Stimulated activated CD4-positive, alpha-beta T cell treated with anti-CD3 and anti-CD28 coated beads, Interleukin-15, amount 100 ng/mL, for 1 hour (primary cell): Measurements from ENCODE around the gene OR5B21.

Experiments
- DNase-seq, 2 donors: peaks; one replicate each; pipeline ENCODE4 v3.0.0-alpha.2; 2020; ENCODE audit warnings: low read depth in 1 of 2, low spot score in 1 of 2

The OR5B21 gene

DNA sequence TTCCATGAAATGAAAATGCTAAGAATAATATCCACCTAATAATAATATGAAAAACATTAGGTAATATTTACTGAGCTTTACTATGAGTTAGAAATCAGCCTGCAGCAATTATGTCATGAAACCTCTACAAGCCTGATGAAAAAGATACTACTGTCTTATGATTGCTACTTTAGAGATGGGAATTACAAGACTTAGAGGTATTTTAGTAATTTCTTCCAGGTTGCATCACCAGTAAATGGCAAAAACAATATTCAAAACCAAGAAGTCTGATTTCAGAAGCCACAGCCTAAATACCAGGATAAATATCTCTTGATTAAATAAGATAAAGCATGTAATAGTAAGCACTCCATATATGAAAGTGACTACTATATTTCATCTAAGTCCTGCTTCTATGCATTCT lies 13.8 kb downstream of the OR5B21 start:
- DNase-seq = no peak

DNA sequence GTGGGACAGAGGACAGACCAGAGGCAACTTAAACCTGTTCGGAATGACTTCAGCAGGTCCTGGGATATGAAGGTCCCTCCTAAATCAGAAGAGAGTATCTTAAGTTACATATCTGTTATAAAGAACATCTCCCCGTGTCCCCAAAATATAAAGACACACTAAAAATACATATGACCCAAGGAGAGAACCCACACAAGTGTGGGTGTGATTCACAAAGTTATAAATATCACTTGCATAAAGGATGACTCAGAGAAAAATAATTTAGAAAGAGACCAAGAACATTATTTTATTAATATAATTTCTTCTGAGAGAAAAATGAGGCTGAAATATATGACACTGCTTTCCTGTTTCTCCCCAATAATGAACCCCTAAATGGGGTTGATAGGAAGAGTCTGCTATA lies 14.2 kb downstream of the OR5B21 start:
- DNase-seq = no peak

DNA sequence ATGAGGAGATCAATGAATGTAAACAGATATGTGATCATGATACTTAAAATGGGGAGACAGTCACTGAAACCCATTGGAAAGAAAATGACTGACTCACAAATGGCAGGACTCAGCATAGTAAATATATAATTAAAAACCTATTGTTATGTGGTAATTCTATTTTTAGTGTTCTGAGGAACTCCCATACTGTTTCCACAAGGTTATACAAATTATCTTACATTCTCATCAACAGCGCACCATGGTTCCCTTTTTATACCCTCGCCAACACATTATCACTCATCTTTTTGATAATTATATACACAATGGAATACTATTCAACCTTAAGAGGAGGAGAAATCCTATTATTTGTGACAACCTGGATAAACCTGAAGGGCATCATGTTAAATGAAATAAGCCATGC lies 17.1 kb downstream of the OR5B21 start:
- no peak for DNase-seq

GRCh38 chr11:58487170-58487569 lies 20.7 kb downstream of the OR5B21 start:
- no peak for DNase-seq

DNA sequence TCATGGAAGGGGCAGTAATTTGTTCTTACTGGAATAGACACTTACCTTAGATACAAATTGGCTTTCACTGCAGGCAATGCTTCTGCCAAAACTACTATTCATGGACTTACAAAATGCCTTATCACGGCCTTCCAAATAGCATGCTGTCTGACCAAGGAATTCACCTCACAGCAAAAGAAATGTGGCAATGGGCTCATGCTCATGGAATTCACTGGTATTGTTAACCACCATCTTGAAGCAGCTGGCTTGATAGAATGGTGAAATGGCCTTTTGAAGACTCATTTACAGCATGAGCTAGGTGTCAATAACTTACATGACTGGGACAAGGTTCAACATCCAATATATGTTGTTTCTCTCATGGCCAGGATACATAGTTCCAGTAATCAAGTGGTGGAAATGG lies 21.9 kb downstream of the OR5B21 start:
- DNase-seq = no peak

DNA sequence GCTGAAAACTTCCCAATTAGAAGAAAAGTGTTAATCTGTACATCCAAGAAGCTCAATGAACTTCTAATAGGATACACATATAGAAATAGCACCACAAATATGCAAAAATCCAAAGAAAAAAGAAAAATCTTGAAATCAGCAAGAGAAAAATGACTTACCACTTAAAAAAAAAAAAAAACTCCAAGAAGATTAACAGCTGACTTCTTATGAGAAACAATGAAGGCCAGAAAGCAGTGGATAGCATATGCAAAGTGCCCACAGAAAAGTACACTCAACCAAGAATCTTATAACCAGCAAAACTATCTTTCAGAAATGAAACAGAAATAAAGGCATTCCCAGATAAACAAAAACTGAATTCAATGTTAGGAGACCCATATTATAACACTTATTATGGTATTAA lies 36.0 kb downstream of the OR5B21 start:
- no peak for DNase-seq

GRCh38 chr11:58466293-58466692 lies 41.6 kb downstream of the OR5B21 start:
- DNase-seq = no peak

DNA sequence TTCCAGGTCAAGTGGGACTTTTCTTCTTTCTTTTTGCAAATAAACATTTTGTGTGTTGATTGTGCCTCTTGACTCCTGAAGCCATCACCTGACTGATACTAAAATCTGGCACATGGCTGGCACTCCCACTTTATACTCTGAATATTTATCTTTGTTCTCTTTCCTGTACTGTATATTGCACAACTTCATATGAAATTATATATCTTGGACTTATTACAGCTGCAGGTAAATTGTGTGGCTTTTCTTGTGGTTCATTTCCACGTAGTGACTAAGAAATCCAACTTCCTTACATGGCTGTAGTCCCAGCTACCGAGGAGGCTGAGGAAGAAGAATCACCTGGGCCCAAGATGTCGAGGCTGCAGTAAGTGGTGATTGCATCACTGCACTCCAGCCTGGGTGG lies 42.2 kb downstream of the OR5B21 start:
- DNase-seq = no peak
